Airway epithelial cell (primary cell): Measurements from ENCODE around the gene ZNF43. TPM values are rescaled to one million over a fixed set of nuclear protein-coding genes. Genes with fewer than 3 reads are reported as not detected.

Experiments used
- total RNA-seq: library from RNA; depleted of rRNA; stranded (reverse); fragments of >200 nt; gene quantifications from 2 replicates; pipeline ENCODE4 v1.2.3, GENCODE V29; 2015

Gene ZNF43
- total RNA-seq = 2.4 and 3.8 TPM in 2 replicates

DNA sequence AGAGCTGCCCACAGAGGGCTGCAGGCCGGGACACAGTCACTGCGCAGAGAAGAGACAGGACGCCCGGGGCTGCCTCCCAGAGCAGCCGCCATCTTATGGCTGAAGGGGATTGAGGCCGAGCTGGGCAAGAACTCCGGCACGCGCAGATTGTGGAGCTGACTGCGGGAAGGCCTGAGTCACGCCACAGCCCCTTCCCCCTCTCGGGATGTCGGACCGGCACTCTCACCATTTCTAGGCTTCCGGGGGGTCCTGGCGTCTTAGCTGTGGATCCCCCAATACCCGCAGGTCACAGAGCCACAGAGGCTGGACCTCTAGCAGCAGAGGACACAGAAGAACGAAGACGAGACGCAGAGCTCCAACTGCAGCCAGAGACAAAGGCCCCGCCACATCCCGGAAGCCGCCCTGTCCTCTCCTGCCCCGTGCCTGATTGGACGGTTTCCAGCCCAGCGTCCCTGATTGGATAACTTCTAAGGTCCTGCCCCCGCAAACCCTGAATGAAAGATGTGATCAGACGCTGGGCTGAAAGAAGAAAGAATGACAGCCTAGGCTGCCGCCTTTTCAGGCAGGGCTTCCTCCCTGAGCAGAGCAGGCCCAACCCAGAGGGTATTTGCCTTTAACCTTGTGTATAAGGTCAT lies at the start of gene ZNF43:
Gene ZNF43 (minus strand): TSS at position 373 of the 635 bp plus-strand sequence. CDS start 144 bp downstream, at position 229.

GRCh38 chr19:21767065-21767800 lies 68.7 kb downstream of the ZNF43 start, which contains the start of gene ZNF100:
TSS of gene ZNF100 (minus strand) at chr19:21767579. CDS start at chr19:21767429, 150 bp downstream.

Other genes starting within 250 kb of the ZNF43 start
- 3.0 and 3.9 TPM in 2 replicates for gene ZNF100, start 68.6 kb downstream of the ZNF43 start, total RNA-seq
- gene ZNF208, start 174.8 kb upstream of the ZNF43 start, total RNA-seq = 0.49 and 3.4 TPM in 2 replicates
- gene ZNF257, start 216.3 kb upstream of the ZNF43 start, total RNA-seq = 0.07 and 0.56 TPM in 2 replicates